ENCODE results near the gene S100B.

DNA sequence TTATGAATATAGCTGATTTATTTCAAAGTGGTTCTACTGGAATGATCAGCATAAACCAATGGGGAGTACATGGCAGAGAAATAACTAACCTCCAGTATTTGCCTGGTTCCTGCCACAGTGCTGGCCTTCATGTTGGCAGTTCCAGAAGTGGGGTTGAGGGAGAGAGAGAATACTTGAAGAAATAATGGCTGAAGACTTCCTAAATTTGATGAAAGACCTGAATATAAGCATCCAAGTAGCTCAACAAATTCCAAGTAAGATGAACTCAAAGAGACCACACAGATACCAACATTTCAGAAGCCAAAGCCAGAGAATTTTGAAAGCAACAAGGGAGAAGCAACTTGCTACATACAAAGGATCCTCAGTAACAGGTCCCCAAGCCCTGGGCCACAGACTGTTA lies 34.3 kb downstream of the S100B start:
- no peak for TF ChIP-seq YY1 (IDR thresholded peaks at IDR 0.05; ENCODE audit: extremely low read depth, insufficient replicate concordance, low read depth, low read length)
- TF ChIP-seq SRF (IDR thresholded peaks at IDR 0.05; ENCODE audit: low read depth), result no peak
- no peak for TF ChIP-seq RAD21 (IDR thresholded peaks at IDR 0.05; ENCODE audit: low read depth)
- no peak for TF ChIP-seq EGR1 (IDR thresholded peaks at IDR 0.05; ENCODE audit: low read depth)
- no peak for TF ChIP-seq POLR2A (IDR thresholded peaks at IDR 0.05; ENCODE audit: borderline replicate concordance, extremely low read depth, insufficient read depth, insufficient read length)
- TF ChIP-seq, protein P1, sequence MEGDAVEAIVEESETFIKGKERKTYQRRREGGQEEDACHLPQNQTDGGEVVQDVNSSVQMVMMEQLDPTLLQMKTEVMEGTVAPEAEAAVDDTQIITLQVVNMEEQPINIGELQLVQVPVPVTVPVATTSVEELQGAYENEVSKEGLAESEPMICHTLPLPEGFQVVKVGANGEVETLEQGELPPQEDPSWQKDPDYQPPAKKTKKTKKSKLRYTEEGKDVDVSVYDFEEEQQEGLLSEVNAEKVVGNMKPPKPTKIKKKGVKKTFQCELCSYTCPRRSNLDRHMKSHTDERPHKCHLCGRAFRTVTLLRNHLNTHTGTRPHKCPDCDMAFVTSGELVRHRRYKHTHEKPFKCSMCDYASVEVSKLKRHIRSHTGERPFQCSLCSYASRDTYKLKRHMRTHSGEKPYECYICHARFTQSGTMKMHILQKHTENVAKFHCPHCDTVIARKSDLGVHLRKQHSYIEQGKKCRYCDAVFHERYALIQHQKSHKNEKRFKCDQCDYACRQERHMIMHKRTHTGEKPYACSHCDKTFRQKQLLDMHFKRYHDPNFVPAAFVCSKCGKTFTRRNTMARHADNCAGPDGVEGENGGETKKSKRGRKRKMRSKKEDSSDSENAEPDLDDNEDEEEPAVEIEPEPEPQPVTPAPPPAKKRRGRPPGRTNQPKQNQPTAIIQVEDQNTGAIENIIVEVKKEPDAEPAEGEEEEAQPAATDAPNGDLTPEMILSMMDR (IDR thresholded peaks at IDR 0.05 in 2 of 3, conservative IDR thresholded peaks at IDR 0.05 in 1 of 3; ENCODE audit: borderline replicate concordance in 1 of 3, insufficient read depth in 1 of 3, low read depth in 2 of 3, low read length in 2 of 3), result no peak
- TF ChIP-seq, protein P2, sequence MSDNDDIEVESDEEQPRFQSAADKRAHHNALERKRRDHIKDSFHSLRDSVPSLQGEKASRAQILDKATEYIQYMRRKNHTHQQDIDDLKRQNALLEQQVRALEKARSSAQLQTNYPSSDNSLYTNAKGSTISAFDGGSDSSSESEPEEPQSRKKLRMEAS (IDR thresholded peaks at IDR 0.05), result no peak
- TF ChIP-seq, protein P3, sequence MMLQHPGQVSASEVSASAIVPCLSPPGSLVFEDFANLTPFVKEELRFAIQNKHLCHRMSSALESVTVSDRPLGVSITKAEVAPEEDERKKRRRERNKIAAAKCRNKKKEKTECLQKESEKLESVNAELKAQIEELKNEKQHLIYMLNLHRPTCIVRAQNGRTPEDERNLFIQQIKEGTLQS (IDR thresholded peaks at IDR 0.05), result no peak
- TF ChIP-seq, protein P4, sequence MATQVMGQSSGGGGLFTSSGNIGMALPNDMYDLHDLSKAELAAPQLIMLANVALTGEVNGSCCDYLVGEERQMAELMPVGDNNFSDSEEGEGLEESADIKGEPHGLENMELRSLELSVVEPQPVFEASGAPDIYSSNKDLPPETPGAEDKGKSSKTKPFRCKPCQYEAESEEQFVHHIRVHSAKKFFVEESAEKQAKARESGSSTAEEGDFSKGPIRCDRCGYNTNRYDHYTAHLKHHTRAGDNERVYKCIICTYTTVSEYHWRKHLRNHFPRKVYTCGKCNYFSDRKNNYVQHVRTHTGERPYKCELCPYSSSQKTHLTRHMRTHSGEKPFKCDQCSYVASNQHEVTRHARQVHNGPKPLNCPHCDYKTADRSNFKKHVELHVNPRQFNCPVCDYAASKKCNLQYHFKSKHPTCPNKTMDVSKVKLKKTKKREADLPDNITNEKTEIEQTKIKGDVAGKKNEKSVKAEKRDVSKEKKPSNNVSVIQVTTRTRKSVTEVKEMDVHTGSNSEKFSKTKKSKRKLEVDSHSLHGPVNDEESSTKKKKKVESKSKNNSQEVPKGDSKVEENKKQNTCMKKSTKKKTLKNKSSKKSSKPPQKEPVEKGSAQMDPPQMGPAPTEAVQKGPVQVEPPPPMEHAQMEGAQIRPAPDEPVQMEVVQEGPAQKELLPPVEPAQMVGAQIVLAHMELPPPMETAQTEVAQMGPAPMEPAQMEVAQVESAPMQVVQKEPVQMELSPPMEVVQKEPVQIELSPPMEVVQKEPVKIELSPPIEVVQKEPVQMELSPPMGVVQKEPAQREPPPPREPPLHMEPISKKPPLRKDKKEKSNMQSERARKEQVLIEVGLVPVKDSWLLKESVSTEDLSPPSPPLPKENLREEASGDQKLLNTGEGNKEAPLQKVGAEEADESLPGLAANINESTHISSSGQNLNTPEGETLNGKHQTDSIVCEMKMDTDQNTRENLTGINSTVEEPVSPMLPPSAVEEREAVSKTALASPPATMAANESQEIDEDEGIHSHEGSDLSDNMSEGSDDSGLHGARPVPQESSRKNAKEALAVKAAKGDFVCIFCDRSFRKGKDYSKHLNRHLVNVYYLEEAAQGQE (IDR thresholded peaks at IDR 0.05; ENCODE audit: low read depth), result no peak
- TF ChIP-seq EZH2 (IDR thresholded peaks at IDR 0.05), result no peak
